H1 (cell line): Measurements from ENCODE around the gene HAO2. TPM values are rescaled to one million over a fixed set of nuclear protein-coding genes. Genes with fewer than 3 reads are reported as not detected.

Experiments used
- BACH1 ChIP-seq: IDR thresholded peaks from 2 replicates; pipeline ENCODE4 v1.6.1; 2012; ENCODE audit warnings: low read length, improper control_type of control experiment
- BCL11A ChIP-seq, 2 experiments: IDR thresholded peaks; one replicate each; pipeline ENCODE4 v1.6.1; 2011; ENCODE audit warnings: low read depth in 2 of 2, low read length in 2 of 2, mild to moderate bottlenecking in 2 of 2
- CBX5 ChIP-seq: fragments of 300-800, 300-1000 bp; sonication (generic); IDR thresholded peaks from 2 replicates; pipeline ENCODE4 v1.7.1; 2016; ENCODE audit warnings: antibody characterized with exemption, low read length, low read depth
- CHD1 ChIP-seq: IDR thresholded peaks from 2 replicates; pipeline ENCODE4 v1.6.1; 2012; ENCODE audit warnings: low read depth, low read length, improper control_type of control experiment
- FOSL1 ChIP-seq: IDR thresholded peaks from 2 replicates; pipeline ENCODE4 v1.6.1; 2011; ENCODE audit warnings: mild to moderate bottlenecking, low read depth, low read length, moderate library complexity; ENCODE audit not compliant: insufficient read depth
- POU5F1 ChIP-seq: IDR thresholded peaks from 2 replicates; pipeline ENCODE4 v1.6.1; 2011; ENCODE audit warnings: low read depth, mild to moderate bottlenecking, low read length, moderate library complexity
- SIRT6 ChIP-seq: IDR thresholded peaks from one replicate; pipeline ENCODE4 v1.7.1; 2012; ENCODE audit warnings: low read length, inconsistent platforms
- SRF ChIP-seq: IDR thresholded peaks from 2 replicates; pipeline ENCODE4 v1.6.1; 2011; ENCODE audit warnings: mild to moderate bottlenecking, low read depth, low read length, moderate library complexity
- SUZ12 ChIP-seq: fragments of 200-600 bp; sonication (generic); IDR thresholded peaks from 2 replicates; pipeline ENCODE4 v1.6.1; 2012; ENCODE audit warnings: mild to moderate bottlenecking, inconsistent platforms, low read length, moderate library complexity, mixed read lengths
- YY1 ChIP-seq: IDR thresholded peaks from 2 replicates; pipeline ENCODE4 v1.6.1; 2011; ENCODE audit warnings: low read depth, mild to moderate bottlenecking, low read length
- polyA plus RNA-seq, 7 experiments: library from polyadenylated mRNA; depleted of rRNA in 3 of 7; stranded (reverse) in 5 of 7; unstranded in 2 of 7; fragments of >200 nt in 5 of 7; fragments of 200-250 nt in 2 of 7; gene quantifications; 1 replicate in 5 of 7; 2 replicates in 1 of 7; 4 replicates in 1 of 7; pipeline versions ENCODE4 v1.2.1 to v1.2.3, GENCODE V29; 2011 to 2013; ENCODE audit warnings: missing spikeins in 2 of 7, mixed read lengths in 2 of 7
- total RNA-seq: library from RNA; stranded (reverse); fragmentation: NEBNext Ultra II Directional; extraction: Animal tissue kit (Norgen Biotek cat#: 25700); gene quantifications from 2 replicates; pipeline ENCODE4 v1.2.1, GENCODE V29; 2021
- TF ChIP-seq, protein P1 (sequence below): IDR thresholded peaks from 2 replicates; pipeline ENCODE4 v1.6.1; 2012; ENCODE audit warnings: inconsistent platforms

The HAO2 gene
- total and polyA plus RNA-seq, 2 of the 8 experiments (the other 6 are each of a cell fraction or from before 2014, with no cell fraction given), result not detected

DNA sequence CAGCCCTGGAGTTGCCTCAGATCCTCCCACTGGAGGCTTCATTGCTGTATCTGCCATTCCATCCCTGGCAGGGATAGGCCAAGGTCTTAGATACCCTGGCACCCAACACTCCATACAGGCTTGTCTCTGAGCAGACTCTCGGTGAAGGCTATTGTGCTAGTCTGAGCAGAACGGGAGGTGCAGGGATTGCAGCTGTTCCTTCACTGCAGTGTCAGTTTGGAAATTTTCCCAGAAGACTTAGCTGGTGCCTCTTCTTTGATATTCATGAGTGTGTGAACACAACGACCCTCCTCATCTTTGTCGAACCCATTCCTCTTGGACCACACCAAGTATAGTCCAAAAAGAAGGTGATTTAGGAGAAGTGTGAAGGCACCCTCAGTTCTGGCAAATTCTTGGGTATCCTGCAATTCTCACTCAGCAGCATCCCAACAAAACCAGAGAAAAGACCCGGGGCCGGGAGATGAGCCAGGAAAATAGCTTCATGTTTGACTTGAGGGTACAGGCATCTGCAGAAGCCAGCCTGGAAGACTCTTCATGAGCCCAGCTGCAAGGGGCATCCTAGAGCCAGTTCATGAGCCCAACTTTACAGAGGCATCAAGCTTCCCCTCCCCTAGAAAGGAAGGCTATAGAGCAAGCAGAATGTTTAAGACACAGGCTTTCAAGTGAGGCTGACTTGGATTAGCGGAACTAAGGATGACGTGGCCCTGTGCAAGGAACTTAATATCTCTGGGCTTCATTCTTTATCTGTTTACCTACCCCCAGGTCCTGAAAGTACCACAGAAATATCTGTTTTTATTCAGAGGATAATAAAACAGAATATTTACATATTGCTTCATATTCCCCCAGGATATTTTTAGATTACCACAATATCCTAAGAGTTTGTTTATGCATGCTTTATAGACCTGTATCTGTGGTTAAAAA, 38.8 kb upstream of the HAO2 start (continued):
- TF ChIP-seq BACH1 (no peak), FOSL1 (no peak), SRF (no peak), SIRT6 (no peak), BCL11A (IDR thresholded peaks at IDR 0.05; ENCODE audit: low read depth in 2 of 2, low read length in 2 of 2) (no peak), SUZ12 (no peak), CBX5 (no peak), CHD1 (no peak), YY1 (no peak), POU5F1 (no peak)
- TF ChIP-seq, protein P1, sequence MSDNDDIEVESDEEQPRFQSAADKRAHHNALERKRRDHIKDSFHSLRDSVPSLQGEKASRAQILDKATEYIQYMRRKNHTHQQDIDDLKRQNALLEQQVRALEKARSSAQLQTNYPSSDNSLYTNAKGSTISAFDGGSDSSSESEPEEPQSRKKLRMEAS, result no peak
- TF ChIP-seq, all 59 proteins: peak for 0
